Neural progenitor cell (in vitro differentiated cells): ENCODE data around the gene EYS. TPM values are rescaled to one million over a fixed set of nuclear protein-coding genes. Genes with fewer than 3 reads are reported as not detected.

Source experiments
- DNase-seq: peaks from one replicate; pipeline ENCODE4 v3.0.0-alpha.2; 2016; ENCODE audit warnings: low spot score
- H2AFZ ChIP-seq: fragments of 200-600 bp; sonication (generic); replicated peaks from 2 replicates; pipeline ENCODE4 v1.6.1; 2016; ENCODE audit warnings: antibody characterized with exemption
- H3F3A ChIP-seq: fragments of 200-600 bp; sonication (generic); 2 replicates; pipeline ENCODE4 v1.6.1; 2016; ENCODE audit warnings: antibody characterized with exemption, low read depth
- H3K27ac ChIP-seq: fragments of 200-600 bp; sonication (generic); 2 replicates; pipeline ENCODE4 v1.5.1; 2016; ENCODE audit warnings: mild to moderate bottlenecking
- H3K27me3 ChIP-seq: fragments of 200-600 bp; sonication (generic); 2 replicates; pipeline ENCODE4 v1.6.1; 2016; ENCODE audit warnings: mild to moderate bottlenecking, moderate library complexity
- H3K36me3 ChIP-seq: fragments of 200-600 bp; sonication (generic); 2 replicates; pipeline ENCODE4 v1.5.1; 2016
- H3K4me1 ChIP-seq: fragments of 200-600 bp; sonication (generic); 2 replicates; pipeline ENCODE4 v1.6.1; 2016; ENCODE audit warnings: mixed run types
- H3K4me2 ChIP-seq: fragments of 200-600 bp; sonication (generic); 2 replicates; pipeline ENCODE4 v1.6.1; 2016
- H3K4me3 ChIP-seq: fragments of 200-600 bp; sonication (generic); 2 replicates; pipeline ENCODE4 v1.5.1; 2016
- H3K79me2 ChIP-seq: fragments of 200-600 bp; sonication (generic); 2 replicates; pipeline ENCODE4 v1.6.1; 2016; ENCODE audit warnings: low read depth
- H3K9ac ChIP-seq: fragments of 200-600 bp; sonication (generic); 2 replicates; pipeline ENCODE4 v1.6.1; 2016
- H3K9me3 ChIP-seq: fragments of 200-600 bp; sonication (generic); 2 replicates; pipeline ENCODE4 v1.5.1; 2016; ENCODE audit warnings: low read depth
- H4K20me1 ChIP-seq: fragments of 200-600 bp; sonication (generic); 2 replicates; pipeline ENCODE4 v1.6.1; 2016; ENCODE audit warnings: low read depth
- H3K27ac Mint-ChIP-seq: 3 replicates; pipeline ENCODE4 v1.8.0; 2021; ENCODE audit warnings: mixed read lengths
- H3K27me3 Mint-ChIP-seq: 2 replicates; pipeline ENCODE4 v1.8.0; 2022; ENCODE audit warnings: low read depth, mild to moderate bottlenecking, inconsistent platforms, moderate library complexity, mixed read lengths; ENCODE audit not compliant: insufficient read depth
- H3K36me3 Mint-ChIP-seq: 3 replicates; pipeline ENCODE4 v1.8.0; 2021; ENCODE audit warnings: mixed read lengths
- H3K4me1 Mint-ChIP-seq: 3 replicates; pipeline ENCODE4 v1.8.0; 2021; ENCODE audit warnings: mixed read lengths
- H3K4me3 Mint-ChIP-seq: 3 replicates; pipeline ENCODE4 v1.8.0; 2021; ENCODE audit warnings: mild to moderate bottlenecking, moderate library complexity, mixed read lengths
- H3K9me3 Mint-ChIP-seq: 3 replicates; pipeline ENCODE4 v1.8.0; 2020; ENCODE audit warnings: mixed read lengths
- EZH2 ChIP-seq: fragments of 200-600 bp; sonication (generic); IDR thresholded peaks from 2 replicates; pipeline ENCODE4 v1.6.1; 2017; ENCODE audit warnings: antibody characterized with exemption, mild to moderate bottlenecking, moderate library complexity
- EZH2phosphoT487 ChIP-seq: fragments of 200-600 bp; sonication (generic); IDR thresholded peaks from 2 replicates; pipeline ENCODE4 v1.6.1; 2017; ENCODE audit warnings: antibody characterized with exemption
- total RNA-seq: library from RNA; depleted of rRNA; stranded (reverse); fragments of >200 nt; gene quantifications from 2 replicates; pipeline ENCODE4 v1.2.3, GENCODE V29; 2015; ENCODE audit warnings: low replicate concordance
- TF ChIP-seq, protein P1 (sequence below): fragments of 200-600 bp; sonication (generic); IDR thresholded peaks from 2 replicates; pipeline ENCODE4 v1.5.1; 2017; ENCODE audit warnings: antibody characterized with exemption, mild to moderate bottlenecking

Gene EYS
- total RNA-seq, 1 donor from 2014 or later, result not detected

DNA sequence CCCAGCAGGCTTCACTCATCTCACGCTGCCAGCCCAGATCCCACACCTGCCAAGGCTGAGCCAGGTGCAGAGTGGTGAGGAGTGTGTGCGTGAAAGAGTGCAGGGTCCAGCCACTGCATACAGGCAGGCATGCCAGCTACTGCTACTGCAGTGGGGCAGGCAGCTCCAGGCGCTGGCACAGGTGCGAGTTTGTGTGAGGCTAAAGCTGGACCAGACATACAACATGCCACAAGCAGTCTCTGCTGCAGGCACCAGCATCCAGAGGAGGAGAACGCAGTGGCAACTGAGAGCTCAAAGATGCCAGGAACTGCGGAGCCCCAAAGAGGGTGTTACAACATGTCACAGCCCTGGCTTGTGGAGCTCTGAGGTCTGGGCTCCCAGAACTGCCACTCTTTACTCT, 149.8 kb downstream of the EYS start:
- H3K9me3 Mint-ChIP-seq, result no peaks in the 10 kb centered on the region
- no peak overlapping the region for H3K4me3 Mint-ChIP-seq
- H3K27me3 Mint-ChIP-seq, result no peaks in the 10 kb centered on the region
- TF ChIP-seq, protein P1, sequence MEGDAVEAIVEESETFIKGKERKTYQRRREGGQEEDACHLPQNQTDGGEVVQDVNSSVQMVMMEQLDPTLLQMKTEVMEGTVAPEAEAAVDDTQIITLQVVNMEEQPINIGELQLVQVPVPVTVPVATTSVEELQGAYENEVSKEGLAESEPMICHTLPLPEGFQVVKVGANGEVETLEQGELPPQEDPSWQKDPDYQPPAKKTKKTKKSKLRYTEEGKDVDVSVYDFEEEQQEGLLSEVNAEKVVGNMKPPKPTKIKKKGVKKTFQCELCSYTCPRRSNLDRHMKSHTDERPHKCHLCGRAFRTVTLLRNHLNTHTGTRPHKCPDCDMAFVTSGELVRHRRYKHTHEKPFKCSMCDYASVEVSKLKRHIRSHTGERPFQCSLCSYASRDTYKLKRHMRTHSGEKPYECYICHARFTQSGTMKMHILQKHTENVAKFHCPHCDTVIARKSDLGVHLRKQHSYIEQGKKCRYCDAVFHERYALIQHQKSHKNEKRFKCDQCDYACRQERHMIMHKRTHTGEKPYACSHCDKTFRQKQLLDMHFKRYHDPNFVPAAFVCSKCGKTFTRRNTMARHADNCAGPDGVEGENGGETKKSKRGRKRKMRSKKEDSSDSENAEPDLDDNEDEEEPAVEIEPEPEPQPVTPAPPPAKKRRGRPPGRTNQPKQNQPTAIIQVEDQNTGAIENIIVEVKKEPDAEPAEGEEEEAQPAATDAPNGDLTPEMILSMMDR, result no peak
- no peaks in the 10 kb centered on the region for H4K20me1 ChIP-seq
- peak overlapping the region; percentile 9 for H2AFZ ChIP-seq
- H3K4me1 Mint-ChIP-seq, result no peaks in the 10 kb centered on the region
- H3K4me3 ChIP-seq, result no peak overlapping the region
- H3K4me2 ChIP-seq, result no peak overlapping the region
- no peaks in the 10 kb centered on the region for H3K79me2 ChIP-seq
- no peak overlapping the region for H3K27ac ChIP-seq
- H3K36me3 Mint-ChIP-seq, result no peaks in the 10 kb centered on the region
- no peak overlapping the region for H3K27ac Mint-ChIP-seq
- no peak for DNase-seq
- no peaks in the 10 kb centered on the region for H3K9me3 ChIP-seq
- H3K36me3 ChIP-seq, result no peaks in the 10 kb centered on the region
- H3K4me1 ChIP-seq, result no peaks in the 10 kb centered on the region
- H3F3A ChIP-seq, result no peaks in the 10 kb centered on the region
- H3K27me3 ChIP-seq, result no peaks in the 10 kb centered on the region
- no peak overlapping the region for H3K9ac ChIP-seq

DNA sequence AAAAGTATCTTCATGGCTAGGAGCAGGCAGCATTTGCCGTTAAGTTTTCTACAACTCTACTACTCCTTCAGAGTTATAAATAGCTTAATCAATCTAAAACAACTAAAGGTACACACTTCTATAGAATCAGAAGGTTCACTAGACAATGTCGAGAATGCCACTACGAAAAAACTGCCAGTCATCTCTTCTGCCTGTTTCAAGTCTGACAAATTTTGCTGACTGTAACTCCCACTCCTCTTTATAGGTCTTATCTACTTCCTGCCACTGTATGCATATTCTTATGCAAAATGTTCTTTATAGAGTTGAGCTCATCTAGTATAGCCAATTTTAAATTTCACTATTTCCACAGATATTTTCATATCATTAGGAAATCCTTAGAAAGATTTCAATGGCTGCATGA, 160.1 kb downstream of the EYS start:
- no peak overlapping the region for H3K27ac ChIP-seq
- Mint-ChIP-seq H3K9me3 (no peaks in the 10 kb centered on the region), H3K36me3 (no peaks in the 10 kb centered on the region), H3K4me3 (no peak overlapping the region), H3K27me3 (no peaks in the 10 kb centered on the region), H3K27ac (no peak overlapping the region), H3K4me1 (no peaks in the 10 kb centered on the region)
- H3K9me3 ChIP-seq, result no peaks in the 10 kb centered on the region
- TF ChIP-seq EZH2, result no peak
- TF ChIP-seq, protein P1, result no peak
- no peak for TF ChIP-seq EZH2phosphoT487
- no peaks in the 10 kb centered on the region for H3K36me3 ChIP-seq
- H2AFZ ChIP-seq, result no peak overlapping the region
- no peaks in the 10 kb centered on the region for H3F3A ChIP-seq
- H3K27me3 ChIP-seq, result no peaks in the 10 kb centered on the region
- no peak overlapping the region for H3K9ac ChIP-seq
- no peak for DNase-seq
- no peaks in the 10 kb centered on the region for H4K20me1 ChIP-seq
- no peak overlapping the region for H3K4me2 ChIP-seq
- no peak overlapping the region for H3K4me3 ChIP-seq
- H3K4me1 ChIP-seq, result no peaks in the 10 kb centered on the region
- no peaks in the 10 kb centered on the region for H3K79me2 ChIP-seq

DNA sequence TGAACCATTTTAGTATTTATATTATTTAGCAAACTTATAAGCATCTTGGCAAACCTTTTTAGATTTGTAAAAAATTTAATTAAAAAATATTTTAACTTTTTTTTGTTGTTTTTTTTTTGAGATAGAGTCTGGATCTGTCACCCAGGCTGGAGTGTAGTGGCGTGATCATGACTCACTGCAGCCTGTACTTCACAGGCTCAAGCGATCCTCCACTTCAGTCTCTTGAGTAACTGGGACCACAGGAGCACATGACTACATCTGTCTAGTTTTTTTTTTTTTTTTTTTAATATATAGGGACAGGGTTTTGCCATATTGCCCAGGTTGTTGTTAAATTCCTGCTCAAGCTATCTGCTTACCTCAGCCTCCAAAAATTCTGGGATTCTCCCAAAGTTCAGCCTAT, 161.1 kb downstream of the EYS start:
- Histone ChIP-seq H3K4me3 (no peak overlapping the region), H3K27me3 (no peaks in the 10 kb centered on the region), H3K79me2 (no peaks in the 10 kb centered on the region), H3K9me3 (no peaks in the 10 kb centered on the region), H4K20me1 (no peaks in the 10 kb centered on the region), H3F3A (no peaks in the 10 kb centered on the region), H2AFZ (no peak overlapping the region), H3K4me1 (no peaks in the 10 kb centered on the region), H3K27ac (no peak overlapping the region), H3K9ac (no peak overlapping the region), H3K4me2 (no peak overlapping the region), H3K36me3 (no peaks in the 10 kb centered on the region)
- no peak for DNase-seq
- no peaks in the 10 kb centered on the region for H3K4me1 Mint-ChIP-seq
- H3K4me3 Mint-ChIP-seq, result no peak overlapping the region
- TF ChIP-seq, protein P1, result no peak
- no peak for TF ChIP-seq EZH2phosphoT487
- no peak for TF ChIP-seq EZH2
- H3K27me3 Mint-ChIP-seq, result no peaks in the 10 kb centered on the region
- H3K36me3 Mint-ChIP-seq, result no peaks in the 10 kb centered on the region
- no peaks in the 10 kb centered on the region for H3K9me3 Mint-ChIP-seq
- no peak overlapping the region for H3K27ac Mint-ChIP-seq

DNA sequence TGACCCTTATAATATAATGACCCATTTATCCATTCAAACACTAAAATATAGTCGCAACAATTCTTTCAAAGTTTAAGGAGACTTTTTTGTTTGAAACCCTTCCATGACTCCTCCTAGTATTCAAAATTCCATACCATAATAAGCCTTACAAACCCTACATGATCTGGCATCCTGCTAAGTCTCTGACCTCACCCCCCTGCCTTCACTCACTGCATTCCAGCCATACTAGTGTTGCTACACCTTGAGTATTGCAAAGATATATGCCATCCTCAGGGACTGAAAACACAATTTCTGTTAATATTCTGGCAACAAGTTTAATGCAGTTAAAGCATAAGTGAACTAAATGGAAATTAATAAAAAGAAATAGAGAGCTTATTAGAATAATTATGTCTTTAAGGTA, 168.4 kb downstream of the EYS start:
- H3K4me1 ChIP-seq, result no peaks in the 10 kb centered on the region
- no peak overlapping the region for H3K4me3 Mint-ChIP-seq
- no peak for TF ChIP-seq EZH2
- TF ChIP-seq, protein P1, result no peak
- no peak for TF ChIP-seq EZH2phosphoT487
- no peak overlapping the region for H3K9ac ChIP-seq
- no peaks in the 10 kb centered on the region for H3K9me3 Mint-ChIP-seq
- no peak overlapping the region for H3K4me3 ChIP-seq
- no peak overlapping the region for H3K27ac ChIP-seq
- H3K4me1 Mint-ChIP-seq, result no peaks in the 10 kb centered on the region
- no peak overlapping the region for H3K4me2 ChIP-seq
- no peaks in the 10 kb centered on the region for H3K9me3 ChIP-seq
- no peaks in the 10 kb centered on the region for H3K27me3 Mint-ChIP-seq
- H4K20me1 ChIP-seq, result no peaks in the 10 kb centered on the region
- H3K79me2 ChIP-seq, result no peaks in the 10 kb centered on the region
- no peak for DNase-seq
- no peaks in the 10 kb centered on the region for H3K27me3 ChIP-seq
- H3K36me3 ChIP-seq, result no peaks in the 10 kb centered on the region
- H3K36me3 Mint-ChIP-seq, result no peaks in the 10 kb centered on the region
- no peaks in the 10 kb centered on the region for H3F3A ChIP-seq
- H3K27ac Mint-ChIP-seq, result no peak overlapping the region
- no peak overlapping the region for H2AFZ ChIP-seq
